Ovary (tissue), 3 donors: ENCODE data around the gene ITGA2.

Experiments used
- EP300 ChIP-seq: sonication (generic); formaldehyde crosslinking; IDR thresholded peaks from one replicate; pipeline ENCODE4 v1.6.1; 2017; ENCODE audit warnings: antibody characterized with exemption
- POLR2A ChIP-seq: fragments of 450-650 bp; IDR thresholded peaks from one replicate; pipeline ENCODE4 v1.6.1; 2017; ENCODE audit warnings: antibody characterized with exemption, mild to moderate bottlenecking, moderate library complexity
- TF ChIP-seq, protein P1 (sequence below), 3 donors: fragments of 450-650 bp in 2 of 3; fragments of 200-600 bp in 1 of 3; IDR thresholded peaks; one replicate each; pipeline versions ENCODE4 v1.5.1 to v1.8.0; 2016 to 2022; ENCODE audit warnings: antibody characterized with exemption in 3 of 3, mild to moderate bottlenecking in 1 of 3
- donor health status: DM: no; HTN: no; CAD: no.

- TF ChIP-seq, protein P1, sequence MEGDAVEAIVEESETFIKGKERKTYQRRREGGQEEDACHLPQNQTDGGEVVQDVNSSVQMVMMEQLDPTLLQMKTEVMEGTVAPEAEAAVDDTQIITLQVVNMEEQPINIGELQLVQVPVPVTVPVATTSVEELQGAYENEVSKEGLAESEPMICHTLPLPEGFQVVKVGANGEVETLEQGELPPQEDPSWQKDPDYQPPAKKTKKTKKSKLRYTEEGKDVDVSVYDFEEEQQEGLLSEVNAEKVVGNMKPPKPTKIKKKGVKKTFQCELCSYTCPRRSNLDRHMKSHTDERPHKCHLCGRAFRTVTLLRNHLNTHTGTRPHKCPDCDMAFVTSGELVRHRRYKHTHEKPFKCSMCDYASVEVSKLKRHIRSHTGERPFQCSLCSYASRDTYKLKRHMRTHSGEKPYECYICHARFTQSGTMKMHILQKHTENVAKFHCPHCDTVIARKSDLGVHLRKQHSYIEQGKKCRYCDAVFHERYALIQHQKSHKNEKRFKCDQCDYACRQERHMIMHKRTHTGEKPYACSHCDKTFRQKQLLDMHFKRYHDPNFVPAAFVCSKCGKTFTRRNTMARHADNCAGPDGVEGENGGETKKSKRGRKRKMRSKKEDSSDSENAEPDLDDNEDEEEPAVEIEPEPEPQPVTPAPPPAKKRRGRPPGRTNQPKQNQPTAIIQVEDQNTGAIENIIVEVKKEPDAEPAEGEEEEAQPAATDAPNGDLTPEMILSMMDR (IDR thresholded peaks at IDR 0.05): no peak
- TF ChIP-seq POLR2A (no peak), EP300 (no peak)
Measured at GRCh38 chr5:52947851-52948250, 41.3 kb upstream of the ITGA2 start.
